OCI-LY7 (cell line): ENCODE data around the gene TBC1D10A. TPM values are rescaled to one million over a fixed set of nuclear protein-coding genes. Genes with fewer than 3 reads are reported as not detected.

Experiments used
- BruUV-seq: library from RNA; stranded (reverse); fragments of 400-500 nt; replicated peaks from 2 replicates; lab custom pipeline; 2021; lab: Mats Ljungman, UMichigan
- CTCF ChIA-PET: fragments of 300-600 bp; sonication (Branson Sonifier 250); formaldehyde crosslinking; loops from one replicate; lab custom pipeline; 2022; ENCODE audit warnings: antibody characterized with exemption; ENCODE audit not compliant: unreplicated experiment; lab: Charles Lee
- POLR2A ChIA-PET: fragments of 300-600 bp; sonication (Branson Sonifier 250); formaldehyde crosslinking; loops from one replicate; lab custom pipeline; 2022; ENCODE audit warnings: antibody characterized with exemption; lab: Charles Lee
- DNase-seq: peaks from one replicate; pipeline ENCODE4 v3.0.0-alpha.2; 2015; ENCODE audit warnings: low spot score
- H2AFZ ChIP-seq: fragments of 200-600 bp; sonication (generic), shearing (Covaris generic); 2 replicates; pipeline ENCODE4 v1.6.1; 2014; ENCODE audit warnings: mild to moderate bottlenecking, antibody characterized with exemption, low read length, moderate library complexity
- H3K27ac ChIP-seq: fragments of 200-600 bp; sonication (generic); 2 replicates; pipeline ENCODE4 v1.5.1; 2014; ENCODE audit warnings: mixed run types, low read depth, mild to moderate bottlenecking, moderate library complexity, low read length, inconsistent platforms; ENCODE audit not compliant: poor library complexity, severe bottlenecking
- H3K36me3 ChIP-seq: fragments of 200-600 bp; sonication (generic); 2 replicates; pipeline ENCODE4 v1.6.1; 2014; ENCODE audit warnings: mild to moderate bottlenecking, antibody characterized with exemption, low read length, moderate library complexity, mixed read lengths; ENCODE audit not compliant: insufficient read depth
- H3K4me1 ChIP-seq: fragments of 200-600 bp; sonication (generic); 2 replicates; pipeline ENCODE4 v1.5.1; 2014; ENCODE audit warnings: mild to moderate bottlenecking, low read length; ENCODE audit not compliant: insufficient read depth, poor library complexity, severe bottlenecking
- H3K4me2 ChIP-seq: fragments of 200-600 bp; sonication (generic); 2 replicates; pipeline ENCODE4 v1.6.1; 2014; ENCODE audit warnings: mild to moderate bottlenecking, low read length
- H3K4me3 ChIP-seq: fragments of 200-600 bp; sonication (generic); 2 replicates; pipeline ENCODE4 v1.5.1; 2014; ENCODE audit warnings: mild to moderate bottlenecking, low read depth, low read length; ENCODE audit not compliant: poor library complexity, severe bottlenecking
- H3K79me2 ChIP-seq: fragments of 200-600 bp; sonication (generic); 2 replicates; pipeline ENCODE4 v1.6.1; 2016; ENCODE audit warnings: low read depth, mild to moderate bottlenecking, low read length, moderate library complexity, mixed read lengths; ENCODE audit not compliant: insufficient read depth
- H3K9me2 ChIP-seq: fragments of 200-600 bp; sonication (generic); 2 replicates; pipeline ENCODE4 v1.6.1; 2016; ENCODE audit warnings: mild to moderate bottlenecking, low read length, mixed read lengths; ENCODE audit not compliant: insufficient read depth
- H3K9me3 ChIP-seq: fragments of 200-600 bp; sonication (generic); 2 replicates; pipeline ENCODE4 v1.6.1; 2014; ENCODE audit warnings: mild to moderate bottlenecking, mixed run types, low read length, mixed read lengths
- H4K20me1 ChIP-seq: fragments of 200-600 bp; sonication (generic); 2 replicates; pipeline ENCODE4 v1.6.1; 2014; ENCODE audit warnings: mild to moderate bottlenecking, antibody characterized with exemption, low read length, moderate library complexity, mixed read lengths; ENCODE audit not compliant: insufficient read depth
- EZH2phosphoT487 ChIP-seq: fragments of 200-600 bp; sonication (generic); IDR thresholded peaks from 2 replicates; pipeline ENCODE4 v1.6.1; 2018; ENCODE audit warnings: low read depth, borderline replicate concordance, mild to moderate bottlenecking, mixed run types, antibody characterized with exemption, low read length, moderate library complexity, mixed read lengths
- intact Hi-C: fragments of 100-400 bp; cut with micrococcal nuclease; formaldehyde crosslinking; loops from one replicate; pipeline ENCODE4 v1.10.0; 2022; ENCODE audit not compliant: unreplicated experiment
- total RNA-seq, 2 experiments: library from RNA; depleted of rRNA in 1 of 2; stranded (reverse); fragments of >200 nt in 1 of 2; shearing (Covaris generic) in 1 of 2; gene quantifications; 2 replicates each; pipeline ENCODE4 v1.2.3, GENCODE V29; 2014 to 2022
- TF ChIP-seq, protein P1 (sequence below): fragments of 200-600 bp; sonication (generic); conservative IDR thresholded peaks from 2 replicates; pipeline ENCODE4 v1.5.1; 2014; ENCODE audit warnings: mild to moderate bottlenecking, antibody characterized with exemption, low read length, moderate library complexity, mixed read lengths

The TBC1D10A gene
- total RNA-seq, 2 experiments from 2014 or later = 15.1 to 16.2 TPM

DNA sequence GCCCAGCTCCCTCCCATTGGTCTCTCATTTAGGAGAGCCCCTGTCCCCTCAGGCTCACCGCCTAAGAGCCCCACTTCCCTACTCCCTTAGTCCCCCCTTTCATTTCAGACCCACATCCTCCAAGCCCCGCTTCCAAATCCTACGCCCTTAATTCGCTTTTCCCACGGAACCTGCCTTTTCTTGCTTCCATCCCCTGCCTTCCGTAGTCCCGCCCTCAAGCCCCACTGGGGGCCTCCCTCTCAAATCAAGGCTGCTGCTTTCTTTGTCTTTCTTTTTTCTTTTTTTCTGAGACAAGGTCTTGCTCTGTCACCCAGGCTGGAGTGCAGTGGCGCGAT lies 30.5 kb upstream of the TBC1D10A start:
- no peak overlapping the region for H3K27ac ChIP-seq
- ChIA-PET POLR2A (interaction anchor here (0.5 to 1.4 kb wide), 3 partner anchors 30 to 1494 kb away, joined by 3 to 6 read pairs (median 4); partner anchors contain the start of genes RNF215 and TBC1D10A), CTCF (interaction anchor here (1.0 kb wide), 1 partner anchor 71 kb away, joined by 3 read pairs; no protein-coding TSS in a partner anchor)
- H3K4me2 ChIP-seq = peak overlapping the region; percentile 87
- no peak for TF ChIP-seq EZH2phosphoT487
- TF ChIP-seq, protein P1, sequence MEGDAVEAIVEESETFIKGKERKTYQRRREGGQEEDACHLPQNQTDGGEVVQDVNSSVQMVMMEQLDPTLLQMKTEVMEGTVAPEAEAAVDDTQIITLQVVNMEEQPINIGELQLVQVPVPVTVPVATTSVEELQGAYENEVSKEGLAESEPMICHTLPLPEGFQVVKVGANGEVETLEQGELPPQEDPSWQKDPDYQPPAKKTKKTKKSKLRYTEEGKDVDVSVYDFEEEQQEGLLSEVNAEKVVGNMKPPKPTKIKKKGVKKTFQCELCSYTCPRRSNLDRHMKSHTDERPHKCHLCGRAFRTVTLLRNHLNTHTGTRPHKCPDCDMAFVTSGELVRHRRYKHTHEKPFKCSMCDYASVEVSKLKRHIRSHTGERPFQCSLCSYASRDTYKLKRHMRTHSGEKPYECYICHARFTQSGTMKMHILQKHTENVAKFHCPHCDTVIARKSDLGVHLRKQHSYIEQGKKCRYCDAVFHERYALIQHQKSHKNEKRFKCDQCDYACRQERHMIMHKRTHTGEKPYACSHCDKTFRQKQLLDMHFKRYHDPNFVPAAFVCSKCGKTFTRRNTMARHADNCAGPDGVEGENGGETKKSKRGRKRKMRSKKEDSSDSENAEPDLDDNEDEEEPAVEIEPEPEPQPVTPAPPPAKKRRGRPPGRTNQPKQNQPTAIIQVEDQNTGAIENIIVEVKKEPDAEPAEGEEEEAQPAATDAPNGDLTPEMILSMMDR = no peak
- H3K4me3 ChIP-seq = peak overlapping the region; percentile 89
- H3K4me1 ChIP-seq = peaks cover 27% of the 10 kb centered on the region
- intact Hi-C loops = no loop called here
- BruUV-seq = no TSS peak
- DNase-seq = no peak
- no peaks in the 10 kb centered on the region for H3K9me2 ChIP-seq
- H3K9me3 ChIP-seq = no peaks in the 10 kb centered on the region
- H4K20me1 ChIP-seq = peaks cover 21% of the 10 kb centered on the region
- peaks cover 29% of the 10 kb centered on the region for H3K79me2 ChIP-seq
- peaks cover 21% of the 10 kb centered on the region for H3K36me3 ChIP-seq
- peak overlapping the region; percentile 62 for H2AFZ ChIP-seq

DNA sequence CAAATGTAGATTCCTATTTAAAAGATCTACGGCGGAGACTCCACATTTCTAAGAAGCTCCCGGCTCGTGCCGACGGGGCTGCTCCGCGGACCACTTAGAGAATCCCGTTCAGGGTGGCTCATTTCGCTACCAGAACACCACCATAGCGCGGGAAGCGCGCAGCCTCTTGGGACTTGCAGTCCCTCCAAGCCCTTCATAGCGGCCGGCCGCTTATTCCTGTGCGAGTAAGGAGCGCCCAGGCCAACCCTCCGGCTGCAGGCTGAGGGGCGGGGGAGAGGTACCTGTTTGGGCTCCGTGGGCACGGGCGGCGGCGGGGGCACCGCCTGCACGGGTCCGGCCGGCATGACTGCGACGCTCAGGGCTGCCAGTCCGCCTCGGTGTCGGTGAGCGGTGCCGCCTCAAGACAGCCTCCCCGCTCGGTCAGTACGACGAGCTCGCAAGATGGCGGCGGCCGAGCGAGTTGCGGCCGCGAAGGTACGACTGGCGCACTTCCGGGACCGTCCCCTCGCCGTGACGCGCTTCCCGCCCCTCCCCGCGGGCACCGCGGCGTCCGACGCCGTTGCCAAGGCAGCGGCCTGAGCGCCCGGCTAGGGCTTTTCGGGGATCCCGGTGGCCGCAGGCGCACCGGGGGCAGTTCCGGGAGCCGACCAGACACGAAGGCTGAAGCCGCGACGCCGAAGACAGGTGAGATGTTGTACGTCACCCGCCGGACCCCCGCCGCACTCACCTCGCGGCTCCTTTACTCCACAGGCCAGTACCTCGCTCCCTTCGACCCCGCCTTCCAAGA lies 29.9 kb upstream of the TBC1D10A start, which contains the start of the genes CCDC157 and SF3A1:
TSS of gene CCDC157 (plus strand) at position 559 of the 787 bp plus-strand sequence. CDS start 8,994 bp downstream, outside the sequence.
TSS of gene SF3A1 (minus strand) at position 446 of the 787 bp plus-strand sequence. CDS start at position 344, 102 bp downstream.
- Histone ChIP-seq H3K4me1 (peaks cover 23% of the 10 kb centered on the region), H3K36me3 (peaks cover 26% of the 10 kb centered on the region), H3K9me3 (no peaks in the 10 kb centered on the region), H2AFZ (peak within 1 kb of the TSS; percentile 62), H3K4me3 (peak within 1 kb of the TSS; percentile 89), H4K20me1 (peaks cover 21% of the 10 kb centered on the region), H3K27ac (peak within 1 kb of the TSS; percentile 62), H3K79me2 (peaks cover 29% of the 10 kb centered on the region), H3K4me2 (peak within 1 kb of the TSS; percentile 87), H3K9me2 (no peaks in the 10 kb centered on the region)
- ChIA-PET CTCF (interaction anchor here (1.0 kb wide), 1 partner anchor 70 kb away, joined by 3 read pairs; no protein-coding TSS in a partner anchor), POLR2A (interaction anchor here (0.5 to 1.5 kb wide), 4 partner anchors 29 to 1493 kb away, joined by 3 to 6 read pairs (median 4); partner anchors contain the start of genes RNF215 and TBC1D10A)
- no peak for TF ChIP-seq EZH2phosphoT487
- TF ChIP-seq, protein P1 = no peak
- intact Hi-C loops = loop anchor here (1.0 kb wide), 2 partner anchors 31 to 69 kb away; partner anchors contain the start of gene RNF215
- DNase-seq = peak; percentile 93
- no TSS peak for BruUV-seq
